ENCODE data around the gene CACNA1A.

The CACNA1A gene

GRCh38 chr19:13396250-13397080 is 109.8 kb downstream of the CACNA1A start:
- no peak for TF ChIP-seq CTCF (IDR thresholded peaks at IDR 0.05; ENCODE audit: unreplicated experiment in 3 of 3)
- Mint-ChIP-seq H3K27me3 (ENCODE audit: low read depth) (peaks cover 10% of the 10 kb centered on the region), H3K4me3 (peak overlapping the region in 1 of 3 experiments; percentile 69), H3K27ac (no peak overlapping the region), H3K9me3 (no peaks in the 10 kb centered on the region), H3K4me1 (peaks cover 19% of the 10 kb centered on the region), H3K36me3 (ENCODE audit: low read depth) (no peaks in the 10 kb centered on the region)

GRCh38 chr19:13382633-13382938 is 123.7 kb downstream of the CACNA1A start:
- peaks cover 3% of the 10 kb centered on the region for H3K9me3 Mint-ChIP-seq
- H3K4me1 Mint-ChIP-seq: no peaks in the 10 kb centered on the region
- no peak overlapping the region for H3K27ac Mint-ChIP-seq
- no peaks in the 10 kb centered on the region for H3K36me3 Mint-ChIP-seq (ENCODE audit: low read depth)
- H3K27me3 Mint-ChIP-seq (ENCODE audit: low read depth): no peaks in the 10 kb centered on the region
- no peak for TF ChIP-seq CTCF (IDR thresholded peaks at IDR 0.05; ENCODE audit: unreplicated experiment in 3 of 3)
- no peak overlapping the region for H3K4me3 Mint-ChIP-seq

GRCh38 chr19:13381827-13382632 is 124.2 kb downstream of the CACNA1A start:
- TF ChIP-seq CTCF (IDR thresholded peaks at IDR 0.05; ENCODE audit: unreplicated experiment in 3 of 3): no peak
- no peak overlapping the region for H3K4me3 Mint-ChIP-seq
- peaks cover 3% of the 10 kb centered on the region for H3K9me3 Mint-ChIP-seq
- H3K27ac Mint-ChIP-seq: no peak overlapping the region
- H3K27me3 Mint-ChIP-seq (ENCODE audit: low read depth): no peaks in the 10 kb centered on the region
- no peaks in the 10 kb centered on the region for H3K4me1 Mint-ChIP-seq
- no peaks in the 10 kb centered on the region for H3K36me3 Mint-ChIP-seq (ENCODE audit: low read depth)

GRCh38 chr19:13376537-13376936 is 129.7 kb downstream of the CACNA1A start:
- H3K4me3 Mint-ChIP-seq: no peak overlapping the region
- H3K27ac Mint-ChIP-seq: no peak overlapping the region
- H3K27me3 Mint-ChIP-seq (ENCODE audit: low read depth): no peaks in the 10 kb centered on the region
- no peaks in the 10 kb centered on the region for H3K36me3 Mint-ChIP-seq (ENCODE audit: low read depth)
- TF ChIP-seq CTCF (IDR thresholded peaks at IDR 0.05; ENCODE audit: unreplicated experiment in 3 of 3): no peak
- peaks cover 7% of the 10 kb centered on the region for H3K9me3 Mint-ChIP-seq
- no peaks in the 10 kb centered on the region for H3K4me1 Mint-ChIP-seq

- TF ChIP-seq CTCF (IDR thresholded peaks at IDR 0.05; ENCODE audit: unreplicated experiment in 3 of 3): no peak
- H3K4me1 Mint-ChIP-seq: no peaks in the 10 kb centered on the region
- H3K36me3 Mint-ChIP-seq (ENCODE audit: low read depth): no peaks in the 10 kb centered on the region
- peaks cover 7% of the 10 kb centered on the region for H3K9me3 Mint-ChIP-seq
- H3K27ac Mint-ChIP-seq: no peak overlapping the region
- no peak overlapping the region for H3K4me3 Mint-ChIP-seq
- no peaks in the 10 kb centered on the region for H3K27me3 Mint-ChIP-seq (ENCODE audit: low read depth)
These were observed 132.7 kb downstream of the CACNA1A start for GRCh38 chr19:13373599-13373998.
